ENCODE results near the gene NAA25. TPM values are rescaled to one million over a fixed set of nuclear protein-coding genes. Genes with fewer than 3 reads are reported as not detected.
"Not testable (repeated sequence)": the region's sequence is repeated elsewhere in the genome, so short reads cannot be mapped to it uniquely, and the experiment has no call there.

Gene NAA25
- polyA plus RNA-seq, 2 donors, result 6.1 to 8.1 TPM

GRCh38 chr12:112087055-112087850, 21.3 kb downstream of the NAA25 start:
- Histone ChIP-seq H3K36me3 (ENCODE audit: control insufficient read depth in 2 of 2, insufficient read depth in 2 of 2, low read length in 1 of 2) (peaks cover 2 to 8% of the 10 kb centered on the region in 2 donors), H3K27ac (ENCODE audit: low read depth in 2 of 2, low read length in 1 of 2) (no peak overlapping the region)

GRCh38 chr12:112066566-112066965, 42.0 kb downstream of the NAA25 start:
- Histone ChIP-seq H3K27ac (ENCODE audit: low read depth in 2 of 2, low read length in 1 of 2) (no peak overlapping the region), H3K9me3 (ENCODE audit: control insufficient read depth in 2 of 2, insufficient read depth in 1 of 2, low read depth in 1 of 2, low read length in 1 of 2) (no peaks in the 10 kb centered on the region), H3K4me1 (ENCODE audit: control insufficient read depth in 2 of 2, insufficient read depth in 2 of 2, low read length in 1 of 2) (no peaks in the 10 kb centered on the region), H3K4me3 (ENCODE audit: low read depth in 1 of 2, low read length in 2 of 2) (no peak overlapping the region), H3K36me3 (ENCODE audit: control insufficient read depth in 2 of 2, insufficient read depth in 2 of 2, low read length in 1 of 2) (peaks cover 8 to 14% of the 10 kb centered on the region in 2 donors), H3K27me3 (ENCODE audit: control insufficient read depth in 1 of 2, insufficient read depth in 2 of 2, low read length in 2 of 2) (no peaks in the 10 kb centered on the region)
- 77% methylated on average over 2 of the region's 2 CpGs for WGBS, 2 donors

More at GRCh38 chr12:112087055-112087850, 21.3 kb downstream of the NAA25 start:
- Histone ChIP-seq H3K9me3 (ENCODE audit: control insufficient read depth in 2 of 2, insufficient read depth in 1 of 2, low read depth in 1 of 2, low read length in 1 of 2) (no peaks in the 10 kb centered on the region), H3K4me3 (ENCODE audit: low read depth in 1 of 2, low read length in 2 of 2) (no peak overlapping the region), H3K4me1 (ENCODE audit: control insufficient read depth in 2 of 2, insufficient read depth in 2 of 2, low read length in 1 of 2) (no peaks in the 10 kb centered on the region), H3K27me3 (ENCODE audit: control insufficient read depth in 1 of 2, insufficient read depth in 2 of 2, low read length in 2 of 2) (no peaks in the 10 kb centered on the region)
- WGBS, 2 donors, result 95 to 99% methylated on average over 2 of the region's 2 CpGs

- H3K27me3 ChIP-seq (ENCODE audit: control insufficient read depth in 1 of 2, insufficient read depth in 2 of 2, low read length in 2 of 2), result no peaks in the 10 kb centered on the region
- H3K4me3 ChIP-seq (ENCODE audit: low read depth in 1 of 2, low read length in 2 of 2), result no peak overlapping the region
- H3K36me3 ChIP-seq (ENCODE audit: control insufficient read depth in 2 of 2, insufficient read depth in 2 of 2, low read length in 1 of 2), result peaks cover 7 to 14% of the 10 kb centered on the region in 2 donors
- H3K9me3 ChIP-seq (ENCODE audit: control insufficient read depth in 2 of 2, insufficient read depth in 1 of 2, low read depth in 1 of 2, low read length in 1 of 2), result no peaks in the 10 kb centered on the region
- no peaks in the 10 kb centered on the region for H3K4me1 ChIP-seq (ENCODE audit: control insufficient read depth in 2 of 2, insufficient read depth in 2 of 2, low read length in 1 of 2)
- no peak overlapping the region for H3K27ac ChIP-seq (ENCODE audit: low read depth in 2 of 2, low read length in 1 of 2)
- 94 to 100% methylated on average over 2 of the region's 2 CpGs for WGBS, 2 donors
Measured at GRCh38 chr12:112063273-112063672, 45.3 kb downstream of the NAA25 start.

- Histone ChIP-seq H3K9me3 (ENCODE audit: control insufficient read depth in 2 of 2, insufficient read depth in 1 of 2, low read depth in 1 of 2, low read length in 1 of 2) (no peaks in the 10 kb centered on the region), H3K27ac (ENCODE audit: low read depth in 2 of 2, low read length in 1 of 2) (no peak overlapping the region), H3K4me1 (ENCODE audit: control insufficient read depth in 2 of 2, insufficient read depth in 2 of 2, low read length in 1 of 2) (no peaks in the 10 kb centered on the region), H3K27me3 (ENCODE audit: control insufficient read depth in 1 of 2, insufficient read depth in 2 of 2, low read length in 2 of 2) (no peaks in the 10 kb centered on the region), H3K36me3 (ENCODE audit: control insufficient read depth in 2 of 2, insufficient read depth in 2 of 2, low read length in 1 of 2) (peaks cover 3 to 9% of the 10 kb centered on the region in 2 donors), H3K4me3 (ENCODE audit: low read depth in 1 of 2, low read length in 2 of 2) (no peak overlapping the region)
- WGBS, 2 donors, result 82 to 95% methylated on average over 2 of the region's 2 CpGs
Measured at GRCh38 chr12:112061137-112061536, 47.4 kb downstream of the NAA25 start.

- H3K27ac ChIP-seq (ENCODE audit: low read depth in 2 of 2, low read length in 1 of 2), result no peak overlapping the region
- H3K9me3 ChIP-seq (ENCODE audit: control insufficient read depth in 2 of 2, insufficient read depth in 1 of 2, low read depth in 1 of 2, low read length in 1 of 2), result no peaks in the 10 kb centered on the region
- no peak overlapping the region for H3K4me3 ChIP-seq (ENCODE audit: low read depth in 1 of 2, low read length in 2 of 2)
- no peaks in the 10 kb centered on the region for H3K27me3 ChIP-seq (ENCODE audit: control insufficient read depth in 1 of 2, insufficient read depth in 2 of 2, low read length in 2 of 2)
- H3K36me3 ChIP-seq (ENCODE audit: control insufficient read depth in 2 of 2, insufficient read depth in 2 of 2, low read length in 1 of 2), result peaks cover 14 to 18% of the 10 kb centered on the region in 2 donors
- no peaks in the 10 kb centered on the region for H3K4me1 ChIP-seq (ENCODE audit: control insufficient read depth in 2 of 2, insufficient read depth in 2 of 2, low read length in 1 of 2)
- 94 to 95% methylated on average over 13 of the region's 13 CpGs for WGBS, 2 donors
Measured at GRCh38 chr12:112049351-112049750, 59.2 kb downstream of the NAA25 start.

GRCh38 chr12:112046003-112046402, 62.6 kb downstream of the NAA25 start:
- Histone ChIP-seq H3K4me3 (ENCODE audit: low read depth in 1 of 2, low read length in 2 of 2) (no peak overlapping the region), H3K4me1 (ENCODE audit: control insufficient read depth in 2 of 2, insufficient read depth in 2 of 2, low read length in 1 of 2) (no peaks in the 10 kb centered on the region), H3K27ac (ENCODE audit: low read depth in 2 of 2, low read length in 1 of 2) (no peak overlapping the region), H3K36me3 (ENCODE audit: control insufficient read depth in 2 of 2, insufficient read depth in 2 of 2, low read length in 1 of 2) (peaks cover 5 to 12% of the 10 kb centered on the region in 2 donors), H3K27me3 (ENCODE audit: control insufficient read depth in 1 of 2, insufficient read depth in 2 of 2, low read length in 2 of 2) (no peaks in the 10 kb centered on the region), H3K9me3 (ENCODE audit: control insufficient read depth in 2 of 2, insufficient read depth in 1 of 2, low read depth in 1 of 2, low read length in 1 of 2) (no peaks in the 10 kb centered on the region)
- 74 to 80% methylated on average over 4 of the region's 4 CpGs for whole genome bisulfite sequencing, 2 donors

- not testable (repeated sequence) for H3K27me3 ChIP-seq (ENCODE audit: control insufficient read depth in 1 of 2, insufficient read depth in 2 of 2, low read length in 2 of 2); H3K9me3 ChIP-seq (ENCODE audit: control insufficient read depth in 2 of 2, insufficient read depth in 1 of 2, low read depth in 1 of 2, low read length in 1 of 2); H3K27ac ChIP-seq (ENCODE audit: low read depth in 2 of 2, low read length in 1 of 2); H3K36me3 ChIP-seq (ENCODE audit: control insufficient read depth in 2 of 2, insufficient read depth in 2 of 2, low read length in 1 of 2); H3K4me1 ChIP-seq (ENCODE audit: control insufficient read depth in 2 of 2, insufficient read depth in 2 of 2, low read length in 1 of 2); H3K4me3 ChIP-seq (ENCODE audit: low read depth in 1 of 2, low read length in 2 of 2)
- 93 to 95% methylated on average over 12 of the region's 12 CpGs for WGBS, 2 donors
Measured at GRCh38 chr12:112036614-112037013, 72.0 kb downstream of the NAA25 start.

- peaks cover 6 to 8% of the 10 kb centered on the region in 2 donors for H3K36me3 ChIP-seq (ENCODE audit: control insufficient read depth in 2 of 2, insufficient read depth in 2 of 2, low read length in 1 of 2)
- H3K27ac ChIP-seq (ENCODE audit: low read depth in 2 of 2, low read length in 1 of 2), result no peak overlapping the region
- no peaks in the 10 kb centered on the region for H3K27me3 ChIP-seq (ENCODE audit: control insufficient read depth in 1 of 2, insufficient read depth in 2 of 2, low read length in 2 of 2)
- 85 to 89% methylated on average over 4 of the region's 4 CpGs for WGBS, 2 donors
- no peak overlapping the region for H3K4me3 ChIP-seq (ENCODE audit: low read depth in 1 of 2, low read length in 2 of 2)
- no peaks in the 10 kb centered on the region for H3K9me3 ChIP-seq (ENCODE audit: control insufficient read depth in 2 of 2, insufficient read depth in 1 of 2, low read depth in 1 of 2, low read length in 1 of 2)
- no peaks in the 10 kb centered on the region for H3K4me1 ChIP-seq (ENCODE audit: control insufficient read depth in 2 of 2, insufficient read depth in 2 of 2, low read length in 1 of 2)
Measured at GRCh38 chr12:112035219-112035785, 73.3 kb downstream of the NAA25 start.

- no peaks in the 10 kb centered on the region for H3K27me3 ChIP-seq (ENCODE audit: control insufficient read depth in 1 of 2, insufficient read depth in 2 of 2, low read length in 2 of 2)
- H3K36me3 ChIP-seq (ENCODE audit: control insufficient read depth in 2 of 2, insufficient read depth in 2 of 2, low read length in 1 of 2), result peaks cover 6 to 9% of the 10 kb centered on the region in 2 donors
- no peak overlapping the region for H3K4me3 ChIP-seq (ENCODE audit: low read depth in 1 of 2, low read length in 2 of 2)
- no peak overlapping the region for H3K27ac ChIP-seq (ENCODE audit: low read depth in 2 of 2, low read length in 1 of 2)
- H3K4me1 ChIP-seq (ENCODE audit: control insufficient read depth in 2 of 2, insufficient read depth in 2 of 2, low read length in 1 of 2), result no peaks in the 10 kb centered on the region
- 84 to 92% methylated on average over 5 of the region's 5 CpGs for WGBS, 2 donors
- H3K9me3 ChIP-seq (ENCODE audit: control insufficient read depth in 2 of 2, insufficient read depth in 1 of 2, low read depth in 1 of 2, low read length in 1 of 2), result no peaks in the 10 kb centered on the region
Measured at GRCh38 chr12:112032292-112032691, 76.3 kb downstream of the NAA25 start.

- no peaks in the 10 kb centered on the region for H3K4me1 ChIP-seq (ENCODE audit: control insufficient read depth in 2 of 2, insufficient read depth in 2 of 2, low read length in 1 of 2)
- H3K27me3 ChIP-seq (ENCODE audit: control insufficient read depth in 1 of 2, insufficient read depth in 2 of 2, low read length in 2 of 2), result no peaks in the 10 kb centered on the region
- peaks cover 6 to 9% of the 10 kb centered on the region in 2 donors for H3K36me3 ChIP-seq (ENCODE audit: control insufficient read depth in 2 of 2, insufficient read depth in 2 of 2, low read length in 1 of 2)
- H3K4me3 ChIP-seq (ENCODE audit: low read depth in 1 of 2, low read length in 2 of 2), result no peak overlapping the region
- no peaks in the 10 kb centered on the region for H3K9me3 ChIP-seq (ENCODE audit: control insufficient read depth in 2 of 2, insufficient read depth in 1 of 2, low read depth in 1 of 2, low read length in 1 of 2)
- no peak overlapping the region for H3K27ac ChIP-seq (ENCODE audit: low read depth in 2 of 2, low read length in 1 of 2)
- WGBS, 2 donors, result 81 to 83% methylated on average over 2 of the region's 2 CpGs
Measured at GRCh38 chr12:112031472-112031871, 77.1 kb downstream of the NAA25 start.
